ENCODE data around the gene PIK3R3.

GRCh38 chr1:46169811-46170454 is 37.5 kb upstream of the PIK3R3 start:
- TF ChIP-seq CTCF (optimal IDR thresholded peaks at IDR 0.05 in 1 of 3, IDR thresholded peaks at IDR 0.05 in 1 of 3, conservative IDR thresholded peaks at IDR 0.05 in 1 of 3; ENCODE audit: extremely low read depth in 1 of 3, insufficient read depth in 2 of 3, low read length in 3 of 3): no peak
- no peak for TF ChIP-seq EZH2 (IDR thresholded peaks at IDR 0.05; ENCODE audit: low read length)

Data from keratinocyte (primary cell).